Endodermal cell (in vitro differentiated cells): ENCODE data around the gene VSIG4. TPM values are rescaled to one million over a fixed set of nuclear protein-coding genes. Genes with fewer than 3 reads are reported as not detected.
"Not testable (repeated sequence)": the region's sequence is repeated elsewhere in the genome, so short reads cannot be mapped to it uniquely, and the experiment has no call there.

Experiments used
- DNase-seq: peaks from one replicate; pipeline ENCODE4 v3.0.0-alpha.2; 2017
- H3K27ac ChIP-seq: 2 replicates; pipeline ENCODE4 v1.5.1; 2013; ENCODE audit warnings: mild to moderate bottlenecking, low read depth, low read length, moderate library complexity
- H3K27me3 ChIP-seq: 2 replicates; pipeline ENCODE4 v1.6.1; 2013; ENCODE audit warnings: mild to moderate bottlenecking, low read length, moderate library complexity; ENCODE audit not compliant: insufficient read depth, control insufficient read depth, poor library complexity, severe bottlenecking
- H3K36me3 ChIP-seq: 2 replicates; pipeline ENCODE4 v1.7.0; 2013; ENCODE audit warnings: mild to moderate bottlenecking, low read length, moderate library complexity; ENCODE audit not compliant: control insufficient read depth, insufficient read depth
- H3K4me1 ChIP-seq: one replicate; pipeline ENCODE4 v1.7.0; 2013; ENCODE audit warnings: low read length; ENCODE audit not compliant: control insufficient read depth, insufficient read depth
- H3K4me3 ChIP-seq: 2 replicates; pipeline ENCODE4 v1.5.1; 2013; ENCODE audit warnings: mild to moderate bottlenecking, low read length, moderate library complexity
- H3K9ac ChIP-seq: 2 replicates; pipeline ENCODE4 v1.6.1; 2013; ENCODE audit warnings: mild to moderate bottlenecking, low read length, moderate library complexity; ENCODE audit not compliant: poor library complexity, severe bottlenecking; ENCODE audit errors: extremely low read depth
- H3K9me3 ChIP-seq: 2 replicates; pipeline ENCODE4 v1.6.1; 2013; ENCODE audit warnings: mild to moderate bottlenecking, low read length, moderate library complexity; ENCODE audit not compliant: control insufficient read depth
- H3K27ac Mint-ChIP-seq: 2 replicates; pipeline ENCODE4 v1.8.0; 2020; ENCODE audit warnings: mixed read lengths
- H3K27me3 Mint-ChIP-seq: 2 replicates; pipeline ENCODE4 v1.8.0; 2021; ENCODE audit warnings: mild to moderate bottlenecking, mixed read lengths; ENCODE audit not compliant: insufficient read depth
- H3K36me3 Mint-ChIP-seq: 2 replicates; pipeline ENCODE4 v1.8.0; 2020; ENCODE audit warnings: low read depth, mixed read lengths
- H3K4me1 Mint-ChIP-seq: 2 replicates; pipeline ENCODE4 v1.8.0; 2020; ENCODE audit warnings: mixed read lengths
- H3K4me3 Mint-ChIP-seq: 2 replicates; pipeline ENCODE4 v1.8.0; 2020; ENCODE audit warnings: mild to moderate bottlenecking, moderate library complexity, mixed read lengths
- H3K9me3 Mint-ChIP-seq: 2 replicates; pipeline ENCODE4 v1.8.0; 2020; ENCODE audit warnings: mild to moderate bottlenecking, mixed read lengths
- CTCF ChIP-seq: fragments of 200-600 bp; sonication (generic); conservative IDR thresholded peaks from 2 replicates; pipeline ENCODE4 v1.5.0; 2021; ENCODE audit warnings: antibody characterized with exemption, mild to moderate bottlenecking
- WGBS, 2 experiments: methylation state at CpG; one replicate each; pipeline versions ENCODE4 v1.1.5 to v1.1.7; 2013; ENCODE audit warnings: missing lambda C conversion rate in 2 of 2, mixed read lengths in 1 of 2; ENCODE audit not compliant: insufficient coverage in 1 of 2, insufficient read length in 1 of 2; 5-methylcytosine and 5-hydroxymethylcytosine counted together
- total RNA-seq, 2 donors: library from RNA; stranded (reverse); fragmentation: NEBNext Ultra II Directional in 1 of 2; extraction: Animal tissue kit (Norgen Biotek cat#: 25700) in 1 of 2; gene quantifications; 2 replicates in 1 of 2; 3 replicates in 1 of 2; pipeline ENCODE4 v1.2.1, GENCODE V29; 2021

Gene VSIG4
- total RNA-seq, 2 donors from 2014 or later: not detected

GRCh38 chrX:66071126-66071525 lies 31.2 kb upstream of the VSIG4 start:
- Histone ChIP-seq H3K27me3 (no peaks in the 10 kb centered on the region), H3K9me3 (no peaks in the 10 kb centered on the region), H3K27ac (no peak overlapping the region), H3K36me3 (no peaks in the 10 kb centered on the region), H3K4me3 (no peak overlapping the region), H3K4me1 (no peaks in the 10 kb centered on the region), H3K9ac (no peak overlapping the region)
- TF ChIP-seq CTCF: no peak
- Mint-ChIP-seq H3K4me1 (no peaks in the 10 kb centered on the region), H3K36me3 (no peaks in the 10 kb centered on the region), H3K4me3 (no peak overlapping the region), H3K27ac (no peak overlapping the region), H3K27me3 (no peaks in the 10 kb centered on the region), H3K9me3 (peaks cover 42% of the 10 kb centered on the region)
- 57% methylated on average over 1 of the region's 1 CpG; no CpG with 5 or more reads in 1 of the 2 experiments for WGBS, 2 experiments
- DNase-seq: no peak

- H3K4me1 Mint-ChIP-seq: peaks cover 5% of the 10 kb centered on the region
Observed at GRCh38 chrX:66064261-66064660, 24.4 kb upstream of the VSIG4 start.

GRCh38 chrX:66057019-66057418 lies 17.1 kb upstream of the VSIG4 start:
- H3K4me1 Mint-ChIP-seq, H3K27me3 ChIP-seq, H3K9ac ChIP-seq, H3K27ac Mint-ChIP-seq, H3K36me3 ChIP-seq, H3K4me3 Mint-ChIP-seq, H3K9me3 ChIP-seq, H3K27ac ChIP-seq, H3K36me3 Mint-ChIP-seq, H3K4me1 ChIP-seq, DNase-seq, H3K27me3 Mint-ChIP-seq, H3K4me3 ChIP-seq: not testable (repeated sequence)
- H3K9me3 Mint-ChIP-seq: peaks cover 45% of the 10 kb centered on the region
- WGBS, 2 experiments: 80% methylated on average over 4 of the region's 5 CpGs; no CpG with 5 or more reads in 1 of the 2 experiments

More at GRCh38 chrX:66064261-66064660, 24.4 kb upstream of the VSIG4 start:
- Histone ChIP-seq H3K36me3 (no peaks in the 10 kb centered on the region), H3K27ac (no peak overlapping the region), H3K27me3 (no peaks in the 10 kb centered on the region), H3K4me3 (no peak overlapping the region), H3K9ac (no peak overlapping the region), H3K4me1 (no peaks in the 10 kb centered on the region), H3K9me3 (no peaks in the 10 kb centered on the region)
- no peak for DNase-seq
- Mint-ChIP-seq H3K36me3 (no peaks in the 10 kb centered on the region), H3K4me3 (no peak overlapping the region), H3K9me3 (peaks cover 47% of the 10 kb centered on the region), H3K27me3 (no peaks in the 10 kb centered on the region), H3K27ac (no peak overlapping the region)
- TF ChIP-seq CTCF: no peak
- WGBS, 2 experiments: 79% methylated on average over 3 of the region's 4 CpGs; no CpG with 5 or more reads in 1 of the 2 experiments

GRCh38 chrX:66054978-66055377 lies 15.1 kb upstream of the VSIG4 start:
- H3K27ac Mint-ChIP-seq: no peak overlapping the region
- TF ChIP-seq CTCF: no peak

More at GRCh38 chrX:66054978-66055377, 15.1 kb upstream of the VSIG4 start:
- H3K9me3 Mint-ChIP-seq: peaks cover 47% of the 10 kb centered on the region
- H3K36me3 Mint-ChIP-seq: no peaks in the 10 kb centered on the region
- Histone ChIP-seq H3K9ac (no peak overlapping the region), H3K27me3 (no peaks in the 10 kb centered on the region), H3K36me3 (no peaks in the 10 kb centered on the region), H3K27ac (no peak overlapping the region), H3K4me1 (no peaks in the 10 kb centered on the region), H3K4me3 (no peak overlapping the region), H3K9me3 (no peaks in the 10 kb centered on the region)
- DNase-seq: no peak
- no peaks in the 10 kb centered on the region for H3K27me3 Mint-ChIP-seq
- H3K4me1 Mint-ChIP-seq: no peaks in the 10 kb centered on the region
- WGBS, 2 experiments: 81% methylated on average over 4 of the region's 4 CpGs; no CpG with 5 or more reads in 1 of the 2 experiments
- no peak overlapping the region for H3K4me3 Mint-ChIP-seq
